GM23338 (cell line): ENCODE measurements around the gene TBK1. TPM values are rescaled to one million over a fixed set of nuclear protein-coding genes. Genes with fewer than 3 reads are reported as not detected.

Source experiments
- ATAC-seq: fragments of 200-7000 bp; cut with Tn5 transposase; 3 replicates; pipeline ENCODE4 v1.9.1; 2020
- DNase-seq: peaks from one replicate; pipeline ENCODE4 v3.0.0-alpha.2; 2015; ENCODE audit warnings: low spot score
- H2AFZ ChIP-seq: fragments of 200-600 bp; sonication (generic); 2 replicates; pipeline ENCODE4 v1.8.0; 2016; ENCODE audit warnings: antibody characterized with exemption, mild to moderate bottlenecking, moderate library complexity
- H3F3A ChIP-seq: fragments of 200-600 bp; sonication (generic); replicated peaks from 2 replicates; pipeline ENCODE4 v1.8.0; 2017; ENCODE audit warnings: antibody characterized with exemption, mixed run types, low read depth
- H3K27ac ChIP-seq: fragments of 200-600 bp; sonication (generic); 2 replicates; pipeline ENCODE4 v1.6.1; 2016; ENCODE audit warnings: low read depth
- H3K27me3 ChIP-seq: fragments of 200-600 bp; sonication (generic); 2 replicates; pipeline ENCODE4 v1.8.0; 2016; ENCODE audit warnings: mild to moderate bottlenecking, mixed run types, moderate library complexity; ENCODE audit not compliant: insufficient read depth
- H3K36me3 ChIP-seq: fragments of 200-600 bp; sonication (generic); 2 replicates; pipeline ENCODE4 v1.8.0; 2016; ENCODE audit warnings: mild to moderate bottlenecking; ENCODE audit not compliant: insufficient read depth
- H3K4me1 ChIP-seq: fragments of 200-600 bp; sonication (generic); 2 replicates; pipeline ENCODE4 v1.8.0; 2016; ENCODE audit warnings: mild to moderate bottlenecking, moderate library complexity; ENCODE audit not compliant: insufficient read depth
- H3K4me2 ChIP-seq: fragments of 200-600 bp; sonication (generic); 2 replicates; pipeline ENCODE4 v1.7.1; 2017; ENCODE audit warnings: mixed run types
- H3K4me3 ChIP-seq: fragments of 200-600 bp; sonication (generic); 2 replicates; pipeline ENCODE4 v1.6.1; 2016; ENCODE audit warnings: mixed run types
- H3K79me2 ChIP-seq: fragments of 200-600 bp; sonication (generic); replicated peaks from 2 replicates; pipeline ENCODE4 v1.8.0; 2017; ENCODE audit warnings: mild to moderate bottlenecking; ENCODE audit not compliant: insufficient read depth
- H3K9me2 ChIP-seq: fragments of 200-600 bp; sonication (generic); 2 replicates; pipeline ENCODE4 v1.8.0; 2017; ENCODE audit not compliant: insufficient read depth
- H4K20me1 ChIP-seq: fragments of 200-600 bp; sonication (generic); replicated peaks from 2 replicates; pipeline ENCODE4 v1.8.0; 2017; ENCODE audit warnings: mild to moderate bottlenecking; ENCODE audit not compliant: insufficient read depth
- H3K27ac Mint-ChIP-seq: 2 replicates; pipeline ENCODE4 v1.8.0; 2020; ENCODE audit warnings: inconsistent platforms, mild to moderate bottlenecking, moderate library complexity, mixed read lengths
- H3K27me3 Mint-ChIP-seq: 3 replicates; pipeline ENCODE4 v1.8.0; 2022; ENCODE audit warnings: low read depth, mild to moderate bottlenecking, moderate library complexity, mixed read lengths, inconsistent platforms; ENCODE audit not compliant: insufficient read depth, poor library complexity
- H3K36me3 Mint-ChIP-seq: 3 replicates; pipeline ENCODE4 v1.8.0; 2021; ENCODE audit warnings: low read depth, mild to moderate bottlenecking, inconsistent platforms, moderate library complexity, mixed read lengths
- H3K4me1 Mint-ChIP-seq: 3 replicates; pipeline ENCODE4 v1.8.0; 2020; ENCODE audit warnings: mild to moderate bottlenecking, inconsistent platforms, mixed read lengths
- H3K4me3 Mint-ChIP-seq: 3 replicates; pipeline ENCODE4 v1.8.0; 2021; ENCODE audit warnings: moderate library complexity, mild to moderate bottlenecking, inconsistent platforms, mixed read lengths
- H3K9me3 Mint-ChIP-seq: 3 replicates; pipeline ENCODE4 v1.8.0; 2020; ENCODE audit warnings: moderate library complexity, mild to moderate bottlenecking, inconsistent platforms, mixed read lengths
- CREB1 ChIP-seq: fragments of 250-450 bp; sonication (Bioruptor Pico); IDR thresholded peaks from 2 replicates; pipeline ENCODE4 v1.5.0; 2020; ENCODE audit warnings: low read depth, mild to moderate bottlenecking, moderate library complexity
- EZH2phosphoT487 ChIP-seq: fragments of 200-600 bp; sonication (generic); IDR thresholded peaks from one replicate; pipeline ENCODE4 v1.8.1; 2018; ENCODE audit warnings: antibody characterized with exemption; ENCODE audit not compliant: unreplicated experiment
- NANOG ChIP-seq: IDR thresholded peaks from 2 replicates; pipeline ENCODE4 v1.6.1; 2016; ENCODE audit warnings: antibody characterized with exemption, borderline replicate concordance
- STAT1 ChIP-seq: IDR thresholded peaks from one replicate; pipeline ENCODE4 v1.6.1; 2016; ENCODE audit warnings: antibody characterized with exemption; ENCODE audit not compliant: unreplicated experiment
- ZNF114 ChIP-seq: fragments of 250-450 bp; sonication (Bioruptor Pico); IDR thresholded peaks from 2 replicates; pipeline ENCODE4 v1.5.0; 2020; ENCODE audit warnings: mild to moderate bottlenecking, moderate library complexity
- ZNF331 ChIP-seq: fragments of 250-450 bp; sonication (Bioruptor Pico); IDR thresholded peaks from 2 replicates; pipeline ENCODE4 v1.5.0; 2020; ENCODE audit warnings: low read depth, mild to moderate bottlenecking, moderate library complexity
- ZNF462 ChIP-seq: fragments of 250-450 bp; sonication (Bioruptor Pico); IDR thresholded peaks from 2 replicates; pipeline ENCODE4 v1.5.0; 2020; ENCODE audit warnings: mild to moderate bottlenecking, moderate library complexity
- polyA plus RNA-seq: library from polyadenylated mRNA; unstranded; fragments of >200 nt; fragmentation: Nextera tagmentation; extraction: Ambion mirVana; gene quantifications from 2 replicates; pipeline ENCODE4 v1.2.1, GENCODE V29; 2016
- total RNA-seq: library from RNA; depleted of rRNA; stranded (reverse); fragments of >200 nt; shearing (Covaris generic); gene quantifications from 2 replicates; pipeline ENCODE4 v1.2.3, GENCODE V29; 2014
- TF ChIP-seq, protein P1 (sequence below): IDR thresholded peaks from 2 replicates; pipeline ENCODE4 v1.6.1; 2016; ENCODE audit warnings: antibody characterized with exemption
- TF ChIP-seq, protein P2 (sequence below): IDR thresholded peaks from one replicate; pipeline ENCODE4 v1.6.1; 2018; ENCODE audit warnings: antibody characterized with exemption; ENCODE audit not compliant: unreplicated experiment
- TF ChIP-seq, protein P3 (sequence below), 2 experiments: fragments of 200-600 bp in 1 of 2; sonication (generic) in 1 of 2; conservative IDR thresholded peaks; 2 replicates each; pipeline versions ENCODE4 v1.5.1 to v1.6.1; 2016 to 2017; ENCODE audit warnings: antibody characterized with exemption in 2 of 2, low read depth in 2 of 2, mild to moderate bottlenecking in 2 of 2, moderate library complexity in 1 of 2

The TBK1 gene
- total and polyA plus RNA-seq, 2 experiments from 2014 or later = 21.7 to 29.9 TPM

- Histone ChIP-seq H3K27ac (no peak overlapping the region), H3K36me3 (peaks cover 28% of the 10 kb centered on the region), H4K20me1 (peaks cover 3% of the 10 kb centered on the region; the same call in 1 of the 2 replicates), H3K27me3 (no peaks in the 10 kb centered on the region), H3K79me2 (peaks cover 3% of the 10 kb centered on the region; the same call in 1 of the 2 replicates), H3K4me3 (no peak overlapping the region), H3K4me2 (no peak overlapping the region), H3K9me2 (no peaks in the 10 kb centered on the region), H3K4me1 (no peaks in the 10 kb centered on the region), H2AFZ (no peak overlapping the region), H3F3A (no peaks in the 10 kb centered on the region)
- Mint-ChIP-seq H3K4me3 (no peak overlapping the region), H3K4me1 (no peaks in the 10 kb centered on the region), H3K9me3 (no peaks in the 10 kb centered on the region), H3K27ac (no peak overlapping the region), H3K36me3 (peaks cover 65% of the 10 kb centered on the region), H3K27me3 (no peaks in the 10 kb centered on the region)
- no peak for TF ChIP-seq EZH2phosphoT487
- TF ChIP-seq ZNF114 (CRISPR knock-in tag) = no peak
- no peak for TF ChIP-seq CREB1
- no peak for TF ChIP-seq ZNF462
- TF ChIP-seq, protein P1, sequence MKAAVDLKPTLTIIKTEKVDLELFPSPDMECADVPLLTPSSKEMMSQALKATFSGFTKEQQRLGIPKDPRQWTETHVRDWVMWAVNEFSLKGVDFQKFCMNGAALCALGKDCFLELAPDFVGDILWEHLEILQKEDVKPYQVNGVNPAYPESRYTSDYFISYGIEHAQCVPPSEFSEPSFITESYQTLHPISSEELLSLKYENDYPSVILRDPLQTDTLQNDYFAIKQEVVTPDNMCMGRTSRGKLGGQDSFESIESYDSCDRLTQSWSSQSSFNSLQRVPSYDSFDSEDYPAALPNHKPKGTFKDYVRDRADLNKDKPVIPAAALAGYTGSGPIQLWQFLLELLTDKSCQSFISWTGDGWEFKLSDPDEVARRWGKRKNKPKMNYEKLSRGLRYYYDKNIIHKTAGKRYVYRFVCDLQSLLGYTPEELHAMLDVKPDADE = no peak
- TF ChIP-seq STAT1 = no peak
- TF ChIP-seq, protein P2, sequence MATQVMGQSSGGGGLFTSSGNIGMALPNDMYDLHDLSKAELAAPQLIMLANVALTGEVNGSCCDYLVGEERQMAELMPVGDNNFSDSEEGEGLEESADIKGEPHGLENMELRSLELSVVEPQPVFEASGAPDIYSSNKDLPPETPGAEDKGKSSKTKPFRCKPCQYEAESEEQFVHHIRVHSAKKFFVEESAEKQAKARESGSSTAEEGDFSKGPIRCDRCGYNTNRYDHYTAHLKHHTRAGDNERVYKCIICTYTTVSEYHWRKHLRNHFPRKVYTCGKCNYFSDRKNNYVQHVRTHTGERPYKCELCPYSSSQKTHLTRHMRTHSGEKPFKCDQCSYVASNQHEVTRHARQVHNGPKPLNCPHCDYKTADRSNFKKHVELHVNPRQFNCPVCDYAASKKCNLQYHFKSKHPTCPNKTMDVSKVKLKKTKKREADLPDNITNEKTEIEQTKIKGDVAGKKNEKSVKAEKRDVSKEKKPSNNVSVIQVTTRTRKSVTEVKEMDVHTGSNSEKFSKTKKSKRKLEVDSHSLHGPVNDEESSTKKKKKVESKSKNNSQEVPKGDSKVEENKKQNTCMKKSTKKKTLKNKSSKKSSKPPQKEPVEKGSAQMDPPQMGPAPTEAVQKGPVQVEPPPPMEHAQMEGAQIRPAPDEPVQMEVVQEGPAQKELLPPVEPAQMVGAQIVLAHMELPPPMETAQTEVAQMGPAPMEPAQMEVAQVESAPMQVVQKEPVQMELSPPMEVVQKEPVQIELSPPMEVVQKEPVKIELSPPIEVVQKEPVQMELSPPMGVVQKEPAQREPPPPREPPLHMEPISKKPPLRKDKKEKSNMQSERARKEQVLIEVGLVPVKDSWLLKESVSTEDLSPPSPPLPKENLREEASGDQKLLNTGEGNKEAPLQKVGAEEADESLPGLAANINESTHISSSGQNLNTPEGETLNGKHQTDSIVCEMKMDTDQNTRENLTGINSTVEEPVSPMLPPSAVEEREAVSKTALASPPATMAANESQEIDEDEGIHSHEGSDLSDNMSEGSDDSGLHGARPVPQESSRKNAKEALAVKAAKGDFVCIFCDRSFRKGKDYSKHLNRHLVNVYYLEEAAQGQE = no peak
- no peak for TF ChIP-seq ZNF331 (CRISPR knock-in tag)
- TF ChIP-seq NANOG = no peak
- TF ChIP-seq, protein P3, sequence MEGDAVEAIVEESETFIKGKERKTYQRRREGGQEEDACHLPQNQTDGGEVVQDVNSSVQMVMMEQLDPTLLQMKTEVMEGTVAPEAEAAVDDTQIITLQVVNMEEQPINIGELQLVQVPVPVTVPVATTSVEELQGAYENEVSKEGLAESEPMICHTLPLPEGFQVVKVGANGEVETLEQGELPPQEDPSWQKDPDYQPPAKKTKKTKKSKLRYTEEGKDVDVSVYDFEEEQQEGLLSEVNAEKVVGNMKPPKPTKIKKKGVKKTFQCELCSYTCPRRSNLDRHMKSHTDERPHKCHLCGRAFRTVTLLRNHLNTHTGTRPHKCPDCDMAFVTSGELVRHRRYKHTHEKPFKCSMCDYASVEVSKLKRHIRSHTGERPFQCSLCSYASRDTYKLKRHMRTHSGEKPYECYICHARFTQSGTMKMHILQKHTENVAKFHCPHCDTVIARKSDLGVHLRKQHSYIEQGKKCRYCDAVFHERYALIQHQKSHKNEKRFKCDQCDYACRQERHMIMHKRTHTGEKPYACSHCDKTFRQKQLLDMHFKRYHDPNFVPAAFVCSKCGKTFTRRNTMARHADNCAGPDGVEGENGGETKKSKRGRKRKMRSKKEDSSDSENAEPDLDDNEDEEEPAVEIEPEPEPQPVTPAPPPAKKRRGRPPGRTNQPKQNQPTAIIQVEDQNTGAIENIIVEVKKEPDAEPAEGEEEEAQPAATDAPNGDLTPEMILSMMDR (conservative IDR thresholded peaks at IDR 0.05; ENCODE audit: low read depth in 2 of 2) = no peak
- no peak for DNase-seq
- ATAC-seq = no peak
Observed at GRCh38 chr12:64466178-64466577, 14.3 kb downstream of the TBK1 start.
